Glutamatergic neuron (in vitro differentiated cells): ENCODE results near the gene TLX2. TPM values are rescaled to one million over a fixed set of nuclear protein-coding genes. Genes with fewer than 3 reads are reported as not detected.
"Not testable (repeated sequence)": the region's sequence is repeated elsewhere in the genome, so short reads cannot be mapped to it uniquely, and the experiment has no call there.

Experiments
- DNase-seq: peaks from one replicate; pipeline ENCODE4 v3.0.0; 2022
- H3K27ac Mint-ChIP-seq: one replicate; pipeline ENCODE4 v1.8.0; 2020; ENCODE audit warnings: mild to moderate bottlenecking, mixed read lengths, inconsistent platforms; ENCODE audit not compliant: unreplicated experiment
- H3K27me3 Mint-ChIP-seq: one replicate; pipeline ENCODE4 v1.8.0; 2020; ENCODE audit warnings: mild to moderate bottlenecking, moderate library complexity, mixed read lengths, inconsistent platforms; ENCODE audit not compliant: unreplicated experiment
- H3K36me3 Mint-ChIP-seq: one replicate; pipeline ENCODE4 v1.8.0; 2020; ENCODE audit warnings: mild to moderate bottlenecking, mixed read lengths, inconsistent platforms; ENCODE audit not compliant: unreplicated experiment
- H3K4me1 Mint-ChIP-seq: one replicate; pipeline ENCODE4 v1.8.0; 2020; ENCODE audit warnings: mild to moderate bottlenecking, low read depth, mixed read lengths, inconsistent platforms; ENCODE audit not compliant: unreplicated experiment
- H3K4me3 Mint-ChIP-seq: one replicate; pipeline ENCODE4 v1.8.0; 2020; ENCODE audit warnings: mild to moderate bottlenecking, mixed read lengths, inconsistent platforms; ENCODE audit not compliant: unreplicated experiment
- H3K9me3 Mint-ChIP-seq: one replicate; pipeline ENCODE4 v1.8.0; 2020; ENCODE audit warnings: mild to moderate bottlenecking, moderate library complexity, mixed read lengths, inconsistent platforms; ENCODE audit not compliant: unreplicated experiment
- CTCF ChIP-seq: fragments of 200-600 bp; sonication (generic); IDR thresholded peaks from one replicate; pipeline ENCODE4 v1.5.0; 2021; ENCODE audit not compliant: partially characterized antibody, unreplicated experiment
- total RNA-seq: library from RNA; stranded (reverse); fragmentation: NEBNext Ultra II Directional; extraction: Animal tissue kit (Norgen Biotek cat#: 25700); gene quantifications from one replicate; pipeline ENCODE4 v1.2.1, GENCODE V29; 2021; ENCODE audit not compliant: unreplicated experiment

The TLX2 gene
- total RNA-seq, 1 donor from 2014 or later: 21.2 TPM

GRCh38 chr2:74558284-74559230, 44.3 kb downstream of the TLX2 start:
- peaks cover 17% of the 10 kb centered on the region for H3K27me3 Mint-ChIP-seq
- no peak overlapping the region for H3K27ac Mint-ChIP-seq
- peaks cover 8% of the 10 kb centered on the region for H3K9me3 Mint-ChIP-seq
- no peak for DNase-seq
- H3K36me3 Mint-ChIP-seq: no peaks in the 10 kb centered on the region
- no peak for TF ChIP-seq CTCF
- H3K4me1 Mint-ChIP-seq: no peaks in the 10 kb centered on the region
- no peak overlapping the region for H3K4me3 Mint-ChIP-seq

- no peaks in the 10 kb centered on the region for H3K4me1 Mint-ChIP-seq
- H3K9me3 Mint-ChIP-seq: peaks cover 5% of the 10 kb centered on the region
- DNase-seq: no peak
- H3K36me3 Mint-ChIP-seq: no peaks in the 10 kb centered on the region
- peaks cover 17% of the 10 kb centered on the region for H3K27me3 Mint-ChIP-seq
- TF ChIP-seq CTCF: no peak
- H3K4me3 Mint-ChIP-seq: no peak overlapping the region
- no peak overlapping the region for H3K27ac Mint-ChIP-seq
These were observed 45.7 kb downstream of the TLX2 start for GRCh38 chr2:74559912-74560311.

GRCh38 chr2:74560591-74560990, 46.3 kb downstream of the TLX2 start:
- no peak for DNase-seq
- Mint-ChIP-seq H3K9me3 (peaks cover 5% of the 10 kb centered on the region), H3K4me3 (no peak overlapping the region), H3K4me1 (no peaks in the 10 kb centered on the region), H3K36me3 (no peaks in the 10 kb centered on the region), H3K27ac (no peak overlapping the region), H3K27me3 (peaks cover 14% of the 10 kb centered on the region)
- no peak for TF ChIP-seq CTCF

GRCh38 chr2:74561022-74561421, 46.8 kb downstream of the TLX2 start:
- H3K27ac Mint-ChIP-seq, H3K4me1 Mint-ChIP-seq, H3K36me3 Mint-ChIP-seq, H3K4me3 Mint-ChIP-seq, DNase-seq, H3K9me3 Mint-ChIP-seq: not testable (repeated sequence)
- peaks cover 18% of the 10 kb centered on the region for H3K27me3 Mint-ChIP-seq

DNA sequence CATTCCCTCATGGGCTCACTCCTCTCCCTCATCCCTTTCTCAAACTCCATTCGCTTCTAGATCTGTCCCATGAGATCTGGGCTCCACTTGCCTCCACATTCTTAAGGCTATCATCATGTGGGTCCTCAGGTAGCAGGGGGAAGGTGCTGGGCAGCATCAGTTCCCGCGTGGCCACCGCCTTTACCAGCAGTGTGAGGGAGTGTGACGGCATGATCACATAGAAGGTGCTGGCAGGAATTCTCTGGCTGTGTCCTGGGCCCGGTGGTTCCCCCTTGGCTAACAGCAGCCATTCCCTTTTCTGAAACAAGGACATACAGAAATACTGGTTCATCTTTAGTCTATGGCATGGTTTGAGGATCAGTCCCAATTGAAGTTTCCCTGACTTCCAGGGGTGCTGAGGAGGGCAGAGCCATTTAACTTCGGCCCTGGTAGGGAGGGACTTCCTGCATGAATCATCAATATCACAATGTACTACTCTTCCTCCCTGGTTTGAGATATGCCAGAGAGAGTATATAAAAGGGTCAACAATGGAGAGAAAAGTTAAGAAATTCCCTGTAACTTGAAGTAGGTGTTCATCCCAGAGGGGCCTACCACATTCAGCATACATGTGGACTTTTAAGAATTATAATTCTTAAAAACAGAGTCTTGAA, 48.0 kb downstream of the TLX2 start:
- no peak for DNase-seq
- peaks cover 17% of the 10 kb centered on the region for H3K27me3 Mint-ChIP-seq
- peaks cover 5% of the 10 kb centered on the region for H3K9me3 Mint-ChIP-seq
- H3K36me3 Mint-ChIP-seq: no peaks in the 10 kb centered on the region
- no peak overlapping the region for H3K27ac Mint-ChIP-seq
- no peaks in the 10 kb centered on the region for H3K4me1 Mint-ChIP-seq
- H3K4me3 Mint-ChIP-seq: peak overlapping the region; percentile 8
- no peak for TF ChIP-seq CTCF
